ENCODE data around the gene COMP. TPM values are rescaled to one million over a fixed set of nuclear protein-coding genes. Genes with fewer than 3 reads are reported as not detected.
A peak's percentile ranks its signal among the peaks of the same experiment; 100 is the strongest.

COMP gene
- total RNA-seq, 1 donor from 2014 or later = 17.2 TPM

DNA sequence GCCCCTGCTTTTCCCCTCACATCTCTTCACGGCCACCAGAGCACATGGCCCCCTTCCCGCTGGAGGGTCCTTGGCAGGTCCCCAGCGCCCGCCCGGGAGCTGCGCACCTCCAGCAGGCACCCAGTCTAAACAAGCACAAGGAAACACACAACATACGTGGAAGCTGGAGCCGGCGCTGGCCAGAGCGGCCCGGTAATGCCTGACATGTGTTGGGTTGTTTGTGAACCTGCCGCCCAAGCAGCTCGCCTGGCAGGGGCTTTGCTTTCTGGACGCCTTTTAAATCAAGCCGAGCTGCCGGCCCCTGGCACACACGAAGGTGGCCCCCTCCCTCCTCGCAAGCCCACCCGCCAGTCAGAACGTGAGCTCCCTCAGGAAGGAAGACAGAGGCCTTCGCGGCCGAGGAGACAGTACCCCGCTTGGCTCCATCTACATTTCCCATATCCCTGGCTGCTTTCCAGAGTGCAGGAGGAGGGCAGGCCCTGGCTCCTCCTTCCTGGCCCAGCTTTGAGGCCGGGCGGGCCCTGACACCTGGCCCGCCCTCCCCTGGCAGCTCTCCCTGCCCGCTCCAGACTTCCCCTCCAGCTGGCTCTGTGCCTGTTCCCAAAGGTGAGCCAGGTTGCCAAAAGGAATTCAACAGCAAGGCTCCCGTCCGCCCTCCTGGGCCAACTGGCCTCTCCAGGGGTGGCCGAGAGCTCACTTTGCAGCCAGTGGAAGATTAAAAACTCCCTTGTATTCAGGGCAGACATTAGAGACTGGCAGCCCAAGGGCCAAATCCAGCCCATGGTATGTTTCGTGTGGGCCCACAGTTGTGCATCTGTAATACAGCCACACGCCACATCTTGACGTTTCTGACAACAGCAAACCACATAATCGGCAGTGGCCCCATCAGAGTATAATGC lies 28.7 kb downstream of the COMP start:
- H3K27me3 Mint-ChIP-seq (ENCODE audit: low read depth) = no peaks in the 10 kb centered on the region
- no peak for DNase-seq (ENCODE audit: low spot score)
- TF ChIP-seq CTCF (IDR thresholded peaks at IDR 0.05) = no peak
- peak overlapping the region; percentile 65 for H3K27ac Mint-ChIP-seq (ENCODE audit: unreplicated experiment)
- no peaks in the 10 kb centered on the region for H3K9me3 Mint-ChIP-seq (ENCODE audit: low read depth)
- peaks cover 1% of the 10 kb centered on the region for H3K36me3 Mint-ChIP-seq (ENCODE audit: low read depth)
- peaks cover 18% of the 10 kb centered on the region for H3K4me1 Mint-ChIP-seq (ENCODE audit: low read depth)
- H3K4me3 Mint-ChIP-seq (ENCODE audit: unreplicated experiment) = no peak overlapping the region

DNA sequence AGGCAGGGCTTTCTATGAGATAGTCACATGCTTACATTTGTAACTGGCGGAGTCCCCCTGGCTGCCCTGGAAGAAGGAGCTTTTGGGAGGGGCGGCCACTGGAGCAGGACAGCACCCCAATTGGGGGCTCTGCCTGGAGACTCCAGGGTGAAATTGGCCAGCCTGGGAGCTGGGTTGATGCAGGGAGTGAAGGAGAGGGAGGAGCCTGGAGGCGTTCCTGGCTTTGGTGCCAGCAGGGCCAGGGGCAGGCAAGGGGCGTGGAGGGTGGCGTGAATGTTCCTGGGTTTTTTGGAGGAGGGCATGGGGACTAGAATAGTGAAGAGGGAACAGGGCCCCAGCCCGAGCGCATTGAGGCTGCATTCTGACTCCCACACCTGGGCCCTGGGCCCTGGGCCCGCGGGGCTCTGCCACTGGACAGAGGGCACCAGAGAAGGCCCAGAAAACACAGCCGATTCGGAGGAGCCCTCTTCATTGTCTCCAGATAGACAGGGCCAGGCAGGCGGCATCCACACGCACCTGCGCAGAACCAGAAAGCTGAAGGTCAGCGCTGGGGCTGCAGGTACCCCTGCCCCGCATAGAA lies 29.5 kb downstream of the COMP start:
- H3K4me3 Mint-ChIP-seq (ENCODE audit: unreplicated experiment) = no peak overlapping the region
- no peak overlapping the region for H3K27ac Mint-ChIP-seq (ENCODE audit: unreplicated experiment)
- no peak for TF ChIP-seq CTCF (IDR thresholded peaks at IDR 0.05)

GRCh38 chr19:18760440-18761383 lies 30.4 kb downstream of the COMP start:
- H3K4me1 Mint-ChIP-seq (ENCODE audit: low read depth) = peaks cover 18% of the 10 kb centered on the region
- no peaks in the 10 kb centered on the region for H3K9me3 Mint-ChIP-seq (ENCODE audit: low read depth)
- H3K36me3 Mint-ChIP-seq (ENCODE audit: low read depth) = peaks cover 1% of the 10 kb centered on the region
- DNase-seq (ENCODE audit: low spot score) = no peak
- no peaks in the 10 kb centered on the region for H3K27me3 Mint-ChIP-seq (ENCODE audit: low read depth)
- no peak for TF ChIP-seq CTCF (IDR thresholded peaks at IDR 0.05)
- H3K4me3 Mint-ChIP-seq (ENCODE audit: unreplicated experiment) = no peak overlapping the region
- no peak overlapping the region for H3K27ac Mint-ChIP-seq (ENCODE audit: unreplicated experiment)

More for the DNA sequence above, 29.5 kb downstream of the COMP start:
- peaks cover 1% of the 10 kb centered on the region for H3K36me3 Mint-ChIP-seq (ENCODE audit: low read depth)
- no peaks in the 10 kb centered on the region for H3K27me3 Mint-ChIP-seq (ENCODE audit: low read depth)
- H3K9me3 Mint-ChIP-seq (ENCODE audit: low read depth) = no peaks in the 10 kb centered on the region
- no peak for DNase-seq (ENCODE audit: low spot score)
- H3K4me1 Mint-ChIP-seq (ENCODE audit: low read depth) = peaks cover 18% of the 10 kb centered on the region

GRCh38 chr19:18759995-18760426 lies 31.1 kb downstream of the COMP start:
- peaks cover 18% of the 10 kb centered on the region for H3K4me1 Mint-ChIP-seq (ENCODE audit: low read depth)
- DNase-seq (ENCODE audit: low spot score) = no peak
- no peaks in the 10 kb centered on the region for H3K27me3 Mint-ChIP-seq (ENCODE audit: low read depth)
- peaks cover 1% of the 10 kb centered on the region for H3K36me3 Mint-ChIP-seq (ENCODE audit: low read depth)
- H3K9me3 Mint-ChIP-seq (ENCODE audit: low read depth) = no peaks in the 10 kb centered on the region
- no peak for TF ChIP-seq CTCF (IDR thresholded peaks at IDR 0.05)
- H3K4me3 Mint-ChIP-seq (ENCODE audit: unreplicated experiment) = no peak overlapping the region
- no peak overlapping the region for H3K27ac Mint-ChIP-seq (ENCODE audit: unreplicated experiment)
